ENCODE measurements around the gene SIGMAR1.

The SIGMAR1 gene

GRCh38 chr9:34637356-34638137 lies at the start of gene SIGMAR1:
Gene SIGMAR1 (minus strand): TSS chr9:34637787. CDS start chr9:34637697, 90 bp downstream.
- peak; percentile 96 for DNase-seq

- no peak for DNase-seq
These were observed 49.1 kb upstream of the SIGMAR1 start for GRCh38 chr9:34686732-34687131.

- DNase-seq, result no peak
These were observed 48.6 kb upstream of the SIGMAR1 start for GRCh38 chr9:34686231-34686630.

- DNase-seq, result no peak
These were observed 48.0 kb upstream of the SIGMAR1 start for GRCh38 chr9:34685591-34685990.

- no peak for DNase-seq
These were observed 47.2 kb upstream of the SIGMAR1 start for GRCh38 chr9:34684816-34685215.

- DNase-seq, result no peak
These were observed 46.6 kb upstream of the SIGMAR1 start for GRCh38 chr9:34684145-34684544.

GRCh38 chr9:34675869-34676268 lies 38.3 kb upstream of the SIGMAR1 start:
- DNase-seq, result no peak

- DNase-seq, result peak; percentile 93
These were observed 37.6 kb upstream of the SIGMAR1 start for GRCh38 chr9:34675048-34675714.

GRCh38 chr9:34674440-34674839 lies 36.9 kb upstream of the SIGMAR1 start:
- DNase-seq, result no peak

- no peak for DNase-seq
These were observed 33.7 kb upstream of the SIGMAR1 start for GRCh38 chr9:34671307-34671706.

- no peak for DNase-seq
These were observed 32.4 kb upstream of the SIGMAR1 start for GRCh38 chr9:34669809-34670562.

- peak; percentile 97 for DNase-seq
These were observed 28.0 kb upstream of the SIGMAR1 start for GRCh38 chr9:34665381-34666250.

GRCh38 chr9:34665067-34665380 lies 27.4 kb upstream of the SIGMAR1 start:
- DNase-seq, result no peak

- peak; percentile 92 for DNase-seq
These were observed 26.9 kb upstream of the SIGMAR1 start for GRCh38 chr9:34664281-34665066.

GRCh38 chr9:34663303-34663605 lies 25.7 kb upstream of the SIGMAR1 start:
- DNase-seq, result no peak

- no peak for DNase-seq
These were observed 25.1 kb upstream of the SIGMAR1 start, which contains the start of gene CCL27 for GRCh38 chr9:34662526-34663302. Gene CCL27 (minus strand): TSS chr9:34662657. CDS start chr9:34662633, 24 bp downstream.

- no peak for DNase-seq
These were observed 22.1 kb upstream of the SIGMAR1 start for GRCh38 chr9:34659592-34660253.

- DNase-seq, result no peak
These were observed 20.9 kb upstream of the SIGMAR1 start for GRCh38 chr9:34658461-34658860.

- no peak for DNase-seq
These were observed 19.4 kb upstream of the SIGMAR1 start for GRCh38 chr9:34656992-34657391.

GRCh38 chr9:34655394-34655793 lies 17.8 kb upstream of the SIGMAR1 start:
- no peak for DNase-seq

Measured in hematopoietic multipotent progenitor cell treated with erythropoietin and hydrocortisone succinate and interleukin-3 and kit ligand, for 6 days (in vitro differentiated cells).